GM19452 (cell line): ENCODE data around the gene AIFM2.
"Not testable (repeated sequence)": the region's sequence is repeated elsewhere in the genome, so short reads cannot be mapped to it uniquely, and the experiment has no call there.

Experiments used
- ATAC-seq: cut with Tn5 transposase; IDR thresholded peaks from one replicate; pipeline ENCODE4 v1.9.1; 2021; ENCODE audit not compliant: unreplicated experiment

The AIFM2 gene

GRCh38 chr10:70132098-70133029 lies at the start of gene AIFM2:
AIFM2 (minus strand) TSS chr10:70132825; CDS start chr10:70124084, 8,741 bp downstream.
- peak; percentile 70 for ATAC-seq

GRCh38 chr10:70179209-70179608 lies 46.6 kb upstream of the AIFM2 start:
- not testable (repeated sequence) for ATAC-seq

GRCh38 chr10:70178139-70178725 lies 45.6 kb upstream of the AIFM2 start:
- no peak for ATAC-seq

- ATAC-seq, result no peak
Observed at GRCh38 chr10:70176441-70176840, 43.8 kb upstream of the AIFM2 start.

- no peak for ATAC-seq
Observed at GRCh38 chr10:70175516-70175915, 42.9 kb upstream of the AIFM2 start.

GRCh38 chr10:70174058-70174741 lies 41.6 kb upstream of the AIFM2 start:
- no peak for ATAC-seq

GRCh38 chr10:70169649-70170364 lies 37.2 kb upstream of the AIFM2 start:
- ATAC-seq, result peak; percentile 5

GRCh38 chr10:70169011-70169410 lies 36.4 kb upstream of the AIFM2 start:
- ATAC-seq, result no peak

- ATAC-seq, result no peak
Observed at GRCh38 chr10:70167246-70167645, 34.6 kb upstream of the AIFM2 start.

GRCh38 chr10:70166394-70166793 lies 33.8 kb upstream of the AIFM2 start:
- no peak for ATAC-seq

GRCh38 chr10:70164163-70164562 lies 31.5 kb upstream of the AIFM2 start:
- no peak for ATAC-seq

GRCh38 chr10:70163448-70163847 lies 30.8 kb upstream of the AIFM2 start:
- ATAC-seq, result no peak

GRCh38 chr10:70162892-70163201 lies 30.2 kb upstream of the AIFM2 start:
- ATAC-seq, result peak; percentile 76

GRCh38 chr10:70162151-70162891 lies 29.7 kb upstream of the AIFM2 start:
- no peak for ATAC-seq

- no peak for ATAC-seq
Observed at GRCh38 chr10:70160798-70161197, 28.2 kb upstream of the AIFM2 start.

- not testable (repeated sequence) for ATAC-seq
Observed at GRCh38 chr10:70159366-70159765, 26.7 kb upstream of the AIFM2 start.

GRCh38 chr10:70158113-70158512 lies 25.5 kb upstream of the AIFM2 start:
- no peak for ATAC-seq

GRCh38 chr10:70155255-70155838 lies 22.7 kb upstream of the AIFM2 start:
- ATAC-seq, result no peak

- ATAC-seq, result no peak
Observed at GRCh38 chr10:70148516-70148915, 15.9 kb upstream of the AIFM2 start.

GRCh38 chr10:70147259-70147625 lies 14.6 kb upstream of the AIFM2 start:
- ATAC-seq, result no peak
